ENCODE results near the gene MORN1.

DNA sequence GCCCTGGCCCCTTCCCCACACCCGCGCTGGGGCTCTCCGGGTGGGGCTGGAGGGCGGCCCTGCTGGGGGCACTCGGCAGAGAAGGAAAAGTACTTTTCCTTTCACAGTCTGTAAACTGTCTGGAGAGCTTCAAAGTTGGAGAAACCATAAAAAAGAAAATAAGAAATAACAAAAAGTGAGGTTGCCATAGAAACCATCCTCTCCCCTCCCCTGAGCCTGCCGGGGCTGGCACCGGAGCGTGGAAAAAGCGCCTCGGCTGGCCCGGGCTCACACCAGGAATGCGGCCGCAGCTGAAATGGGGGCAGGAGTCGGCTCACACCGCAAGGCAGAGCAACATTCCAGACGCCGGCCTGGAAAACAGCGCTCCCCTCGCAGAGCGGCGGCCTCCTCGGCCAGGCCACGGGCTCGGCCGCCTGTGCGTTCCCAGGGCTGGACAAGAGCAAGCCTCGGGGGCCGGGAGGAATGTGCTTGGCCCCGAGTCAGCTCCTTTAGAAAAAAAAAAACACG lies 69.2 kb downstream of the MORN1 start:
- TF ChIP-seq, protein P1, sequence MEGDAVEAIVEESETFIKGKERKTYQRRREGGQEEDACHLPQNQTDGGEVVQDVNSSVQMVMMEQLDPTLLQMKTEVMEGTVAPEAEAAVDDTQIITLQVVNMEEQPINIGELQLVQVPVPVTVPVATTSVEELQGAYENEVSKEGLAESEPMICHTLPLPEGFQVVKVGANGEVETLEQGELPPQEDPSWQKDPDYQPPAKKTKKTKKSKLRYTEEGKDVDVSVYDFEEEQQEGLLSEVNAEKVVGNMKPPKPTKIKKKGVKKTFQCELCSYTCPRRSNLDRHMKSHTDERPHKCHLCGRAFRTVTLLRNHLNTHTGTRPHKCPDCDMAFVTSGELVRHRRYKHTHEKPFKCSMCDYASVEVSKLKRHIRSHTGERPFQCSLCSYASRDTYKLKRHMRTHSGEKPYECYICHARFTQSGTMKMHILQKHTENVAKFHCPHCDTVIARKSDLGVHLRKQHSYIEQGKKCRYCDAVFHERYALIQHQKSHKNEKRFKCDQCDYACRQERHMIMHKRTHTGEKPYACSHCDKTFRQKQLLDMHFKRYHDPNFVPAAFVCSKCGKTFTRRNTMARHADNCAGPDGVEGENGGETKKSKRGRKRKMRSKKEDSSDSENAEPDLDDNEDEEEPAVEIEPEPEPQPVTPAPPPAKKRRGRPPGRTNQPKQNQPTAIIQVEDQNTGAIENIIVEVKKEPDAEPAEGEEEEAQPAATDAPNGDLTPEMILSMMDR (IDR thresholded peaks at IDR 0.05 in 8 of 11, conservative IDR thresholded peaks at IDR 0.05 in 3 of 11), result no peak
- peak; percentile 13 to 53 (median 43) for TF ChIP-seq POLR2AphosphoS5 (IDR thresholded peaks at IDR 0.05)
- TF ChIP-seq POLR2A (IDR thresholded peaks at IDR 0.05), result no peak
